Measurements from ENCODE around the gene SMIM14.
A peak's percentile ranks its signal among the peaks of the same experiment; 100 is the strongest.
"Not testable (repeated sequence)": the region's sequence is repeated elsewhere in the genome, so short reads cannot be mapped to it uniquely, and the experiment has no call there.

Gene SMIM14

DNA sequence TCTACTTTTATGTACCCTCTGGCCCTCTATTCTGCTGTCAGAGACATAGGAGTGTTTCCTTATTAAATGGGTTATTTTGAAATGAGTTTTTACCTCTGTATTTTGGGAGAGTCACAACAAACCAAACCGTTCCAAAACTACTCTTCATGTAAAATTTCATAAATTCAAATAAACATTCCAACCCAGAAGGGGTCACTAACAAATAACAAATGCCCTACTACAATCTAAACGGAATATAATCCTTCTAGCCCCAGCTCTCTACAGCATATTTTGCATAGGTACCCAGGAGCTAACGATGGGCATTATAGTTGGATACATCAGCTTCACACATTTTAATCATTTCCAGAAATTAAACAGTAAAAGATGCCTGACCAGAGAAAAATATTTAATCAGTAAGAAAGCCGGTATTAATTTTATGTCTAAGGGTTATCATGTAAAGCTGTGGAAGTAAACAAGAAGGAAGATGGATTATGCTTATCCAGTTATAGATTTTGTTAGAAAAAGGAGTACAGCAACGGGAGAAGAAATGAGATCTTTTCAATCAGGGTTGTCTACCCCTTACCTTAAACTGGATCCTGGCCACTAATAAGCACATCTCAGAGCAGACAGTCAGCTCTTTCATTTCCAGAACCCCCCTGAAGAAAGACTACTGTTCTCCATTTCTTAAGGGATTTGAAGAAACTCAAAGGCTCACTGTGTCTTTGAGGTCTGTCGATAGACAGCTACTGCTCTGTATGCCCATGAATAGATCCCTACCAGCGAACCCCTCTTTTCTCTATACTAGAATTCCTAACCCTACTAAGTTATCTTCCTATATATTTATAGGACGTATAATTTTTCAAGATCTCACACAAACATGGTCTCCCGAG, 112.6 kb downstream of the SMIM14 start:
- 29 to 41% methylated on average over 7 to 9 of the region's 9 CpGs for WGBS, 2 experiments
- no peaks in the 10 kb centered on the region for H3K27me3 ChIP-seq (ENCODE audit: control insufficient read depth, insufficient read depth, low read length, poor library complexity, severe bottlenecking)
- H3K27ac ChIP-seq (ENCODE audit: insufficient read depth, low read depth, low read length, poor library complexity, severe bottlenecking): peak overlapping the region; percentile 86
- H3K4me1 ChIP-seq (ENCODE audit: control insufficient read depth, insufficient read depth, low read length): no peaks in the 10 kb centered on the region
- H3K4me3 ChIP-seq (ENCODE audit: insufficient read depth, low read depth, low read length): peak overlapping the region; percentile 94
- H3K36me3 ChIP-seq (ENCODE audit: control insufficient read depth, insufficient read depth, low read length): peaks cover 11% of the 10 kb centered on the region
- peaks cover 2% of the 10 kb centered on the region for H3K9me3 ChIP-seq (ENCODE audit: control insufficient read depth, low read length)

DNA sequence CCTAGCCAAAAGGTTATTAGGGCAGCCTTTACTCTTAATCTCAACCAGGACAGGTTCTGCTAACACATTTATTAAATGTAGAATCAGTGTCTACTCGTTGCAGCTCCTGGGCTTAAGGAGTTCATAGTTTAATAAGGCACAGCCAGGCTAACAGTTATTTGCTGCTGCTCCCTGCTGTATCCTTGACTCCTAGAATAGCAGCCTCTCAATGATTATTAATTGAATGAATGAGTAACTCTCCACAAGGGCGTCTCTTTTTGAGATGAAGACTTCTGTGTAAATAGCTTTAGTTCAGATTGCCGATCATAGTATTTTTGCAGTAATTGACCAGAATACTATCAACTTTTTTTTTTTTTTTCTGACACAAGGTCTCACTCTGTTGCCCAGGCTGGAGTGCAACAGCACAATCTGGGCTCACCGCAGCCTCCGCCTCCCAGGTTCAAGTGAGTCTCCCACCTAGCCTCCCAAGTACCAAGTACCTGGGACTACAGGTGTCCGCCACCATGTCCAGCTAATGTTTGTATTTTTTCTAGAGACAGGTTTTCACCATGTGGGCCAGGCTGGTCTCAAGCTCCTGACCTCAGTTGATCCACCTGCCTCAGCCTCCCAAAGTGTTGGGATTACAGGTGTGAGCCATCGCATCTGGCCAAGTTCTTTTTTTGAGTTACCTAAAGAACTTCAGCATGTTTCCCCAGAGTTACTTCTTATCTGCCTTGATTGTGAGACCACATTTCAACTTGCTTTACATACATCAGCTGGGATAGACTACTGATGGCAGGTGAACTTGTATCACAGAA, 114.3 kb downstream of the SMIM14 start:
- Histone ChIP-seq H3K9me3 (ENCODE audit: control insufficient read depth, low read length) (no peaks in the 10 kb centered on the region), H3K4me1 (ENCODE audit: control insufficient read depth, insufficient read depth, low read length) (no peaks in the 10 kb centered on the region), H3K27ac (ENCODE audit: insufficient read depth, low read depth, low read length, poor library complexity, severe bottlenecking) (no peak overlapping the region), H3K27me3 (ENCODE audit: control insufficient read depth, insufficient read depth, low read length, poor library complexity, severe bottlenecking) (no peaks in the 10 kb centered on the region), H3K4me3 (ENCODE audit: insufficient read depth, low read depth, low read length) (no peak overlapping the region), H3K36me3 (ENCODE audit: control insufficient read depth, insufficient read depth, low read length) (peaks cover 6% of the 10 kb centered on the region)
- 82 to 84% methylated on average over 7 of the region's 7 CpGs for WGBS, 2 experiments

DNA sequence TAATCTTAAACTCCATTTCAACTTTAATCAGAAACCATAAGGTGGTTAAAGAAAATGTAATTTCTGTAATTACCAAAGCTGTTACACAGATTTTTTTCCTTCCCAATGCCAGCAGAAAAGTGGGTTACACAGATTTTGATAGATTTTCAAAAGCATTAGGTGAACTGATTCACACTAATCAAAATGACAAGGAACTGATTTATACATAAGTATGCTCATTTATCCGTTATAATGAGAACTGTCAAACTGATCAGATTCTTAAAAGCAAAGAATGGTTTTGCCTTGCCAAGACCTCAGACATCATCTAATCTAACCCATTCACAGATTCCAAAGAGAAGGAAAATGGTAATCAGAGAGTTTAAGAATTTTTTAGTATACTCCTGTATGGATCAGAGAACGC, 116.6 kb downstream of the SMIM14 start:
- H3K27ac ChIP-seq (ENCODE audit: insufficient read depth, low read depth, low read length, poor library complexity, severe bottlenecking): no peak overlapping the region
- 86 to 100% methylated on average over 1 to 2 of the region's 2 CpGs for WGBS, 2 experiments

DNA sequence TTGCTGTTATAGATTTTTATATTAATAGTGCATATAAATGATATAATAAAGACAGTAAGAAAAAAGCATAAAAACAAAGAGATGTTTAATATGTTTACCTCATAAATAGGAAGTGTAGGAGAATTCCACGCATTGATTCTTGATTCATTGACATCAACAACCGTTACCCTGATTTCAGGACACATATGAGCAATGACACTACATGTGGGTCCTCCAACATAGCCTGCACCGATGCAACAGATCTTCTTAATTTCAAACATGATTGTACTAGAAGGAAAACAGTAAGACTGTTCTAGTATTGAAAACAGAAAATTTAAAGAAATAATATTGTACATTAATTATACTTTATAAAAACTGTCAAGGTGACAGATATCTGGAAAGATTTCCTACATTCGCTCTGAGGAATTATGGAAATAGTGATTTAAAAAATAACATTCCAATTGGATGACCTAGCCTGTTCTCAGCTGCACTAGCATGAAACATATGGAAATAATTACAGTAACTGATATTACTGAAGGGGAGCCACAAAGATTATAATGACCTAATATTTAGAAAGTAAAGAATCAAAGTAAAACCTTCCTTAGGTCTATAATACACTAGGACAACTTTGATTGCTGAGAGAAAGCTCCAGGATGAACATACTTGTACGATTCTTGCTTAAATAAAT, 117.3 kb downstream of the SMIM14 start:
- no peak overlapping the region for H3K27ac ChIP-seq (ENCODE audit: insufficient read depth, low read depth, low read length, poor library complexity, severe bottlenecking)
- H3K9me3 ChIP-seq (ENCODE audit: control insufficient read depth, low read length): no peaks in the 10 kb centered on the region
- H3K27me3 ChIP-seq (ENCODE audit: control insufficient read depth, insufficient read depth, low read length, poor library complexity, severe bottlenecking): no peaks in the 10 kb centered on the region
- no peak overlapping the region for H3K4me3 ChIP-seq (ENCODE audit: insufficient read depth, low read depth, low read length)
- peaks cover 15% of the 10 kb centered on the region for H3K36me3 ChIP-seq (ENCODE audit: control insufficient read depth, insufficient read depth, low read length)
- no peaks in the 10 kb centered on the region for H3K4me1 ChIP-seq (ENCODE audit: control insufficient read depth, insufficient read depth, low read length)
- WGBS, 2 experiments: 96 to 98% methylated on average over 4 to 5 of the region's 5 CpGs

More for the DNA sequence above, 116.6 kb downstream of the SMIM14 start:
- Histone ChIP-seq H3K4me1 (ENCODE audit: control insufficient read depth, insufficient read depth, low read length) (no peaks in the 10 kb centered on the region), H3K4me3 (ENCODE audit: insufficient read depth, low read depth, low read length) (no peak overlapping the region), H3K27me3 (ENCODE audit: control insufficient read depth, insufficient read depth, low read length, poor library complexity, severe bottlenecking) (no peaks in the 10 kb centered on the region), H3K36me3 (ENCODE audit: control insufficient read depth, insufficient read depth, low read length) (peaks cover 15% of the 10 kb centered on the region), H3K9me3 (ENCODE audit: control insufficient read depth, low read length) (no peaks in the 10 kb centered on the region)

DNA sequence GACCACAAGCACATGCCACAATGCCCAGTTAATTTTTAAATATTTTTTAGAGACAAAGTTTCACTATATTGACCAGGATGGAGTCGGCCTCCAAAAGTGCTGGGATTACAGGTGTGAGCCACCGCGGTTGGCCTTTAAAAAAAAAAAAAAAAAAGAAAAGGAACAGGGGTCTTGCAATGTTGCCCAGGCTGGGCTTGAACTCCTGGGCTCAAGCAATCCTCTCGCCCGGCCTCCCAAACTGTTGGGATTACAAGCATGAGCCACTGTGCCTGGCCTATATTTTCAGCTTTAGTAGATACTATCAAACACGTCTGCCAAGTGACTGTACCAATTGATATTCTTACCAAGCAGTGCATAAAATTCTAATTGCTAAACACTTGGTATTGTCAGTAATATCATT, 120.2 kb downstream of the SMIM14 start:
- Histone ChIP-seq H3K27ac (ENCODE audit: insufficient read depth, low read depth, low read length, poor library complexity, severe bottlenecking) (no peak overlapping the region), H3K9me3 (ENCODE audit: control insufficient read depth, low read length) (no peaks in the 10 kb centered on the region), H3K27me3 (ENCODE audit: control insufficient read depth, insufficient read depth, low read length, poor library complexity, severe bottlenecking) (no peaks in the 10 kb centered on the region), H3K36me3 (ENCODE audit: control insufficient read depth, insufficient read depth, low read length) (peaks cover 20% of the 10 kb centered on the region), H3K4me3 (ENCODE audit: insufficient read depth, low read depth, low read length) (no peak overlapping the region), H3K4me1 (ENCODE audit: control insufficient read depth, insufficient read depth, low read length) (no peaks in the 10 kb centered on the region)
- WGBS, 2 experiments: 94 to 96% methylated on average over 6 of the region's 6 CpGs

DNA sequence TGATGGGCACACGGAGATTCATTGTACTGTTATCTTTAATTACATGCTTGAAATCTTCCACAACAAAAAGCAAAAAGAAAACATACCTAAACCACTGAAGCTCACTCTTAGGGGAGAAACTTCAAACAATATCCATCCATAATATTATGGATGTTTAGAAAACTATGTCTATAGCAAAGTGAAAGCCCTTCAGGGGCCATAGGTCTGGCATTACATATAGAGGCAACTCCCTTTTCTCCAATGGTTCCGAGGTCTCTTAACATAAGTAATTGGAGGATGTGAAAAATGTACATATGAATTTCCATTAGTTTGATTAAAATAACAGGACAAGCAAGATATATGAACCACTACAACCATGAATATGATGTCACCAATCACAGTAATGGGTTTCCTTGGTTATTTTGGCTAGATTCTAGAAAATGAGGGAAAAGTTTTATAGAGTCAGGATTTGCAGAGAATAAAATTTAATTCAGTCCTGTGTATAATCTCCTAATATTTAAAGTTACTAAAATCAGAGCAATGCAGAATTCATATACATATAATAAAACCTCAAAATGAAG, 122.2 kb downstream of the SMIM14 start:
- Histone ChIP-seq H3K9me3 (ENCODE audit: control insufficient read depth, low read length) (no peaks in the 10 kb centered on the region), H3K27me3 (ENCODE audit: control insufficient read depth, insufficient read depth, low read length, poor library complexity, severe bottlenecking) (no peaks in the 10 kb centered on the region), H3K4me1 (ENCODE audit: control insufficient read depth, insufficient read depth, low read length) (no peaks in the 10 kb centered on the region), H3K27ac (ENCODE audit: insufficient read depth, low read depth, low read length, poor library complexity, severe bottlenecking) (no peak overlapping the region), H3K4me3 (ENCODE audit: insufficient read depth, low read depth, low read length) (no peak overlapping the region), H3K36me3 (ENCODE audit: control insufficient read depth, insufficient read depth, low read length) (peaks cover 29% of the 10 kb centered on the region)
- 80 to 100% methylated on average over 1 of the region's 2 CpGs for WGBS, 2 experiments

DNA sequence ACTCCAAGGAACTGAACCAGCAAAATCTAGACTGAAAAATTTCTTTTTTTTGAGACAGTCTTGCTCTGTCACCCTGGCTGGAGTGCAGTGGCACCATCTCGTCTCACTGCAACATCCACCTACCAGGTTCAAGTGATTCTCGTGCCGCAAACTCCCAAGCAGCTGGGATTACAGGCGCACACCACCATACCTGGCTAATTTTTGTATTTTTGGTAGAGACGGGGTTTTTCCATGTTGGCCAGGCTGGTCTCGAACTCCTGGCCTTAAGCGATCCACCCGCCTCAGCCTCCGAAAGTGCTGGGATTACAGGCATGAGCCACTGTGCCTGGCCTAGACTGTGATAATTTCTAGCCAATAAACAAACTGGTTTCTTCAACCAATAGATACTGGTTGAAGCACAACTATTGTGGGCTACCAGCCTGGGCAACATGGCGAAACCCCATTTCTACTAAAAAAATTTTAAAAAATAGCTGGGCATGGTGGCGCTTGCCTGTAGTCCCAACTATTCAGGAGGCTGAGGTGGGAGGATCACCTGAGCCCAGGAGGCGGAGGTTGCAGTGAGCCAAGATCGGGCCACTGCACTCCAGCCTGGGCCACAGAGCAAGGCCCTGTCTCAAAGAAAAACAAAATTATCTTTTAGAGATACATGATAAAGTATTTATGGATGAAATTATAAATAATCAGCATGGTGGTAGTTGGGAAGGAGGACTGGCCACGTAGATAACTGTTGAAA, 122.8 kb downstream of the SMIM14 start:
- not testable (repeated sequence) for H3K4me3 ChIP-seq (ENCODE audit: insufficient read depth, low read depth, low read length); H3K27ac ChIP-seq (ENCODE audit: insufficient read depth, low read depth, low read length, poor library complexity, severe bottlenecking); H3K4me1 ChIP-seq (ENCODE audit: control insufficient read depth, insufficient read depth, low read length); H3K27me3 ChIP-seq (ENCODE audit: control insufficient read depth, insufficient read depth, low read length, poor library complexity, severe bottlenecking); H3K9me3 ChIP-seq (ENCODE audit: control insufficient read depth, low read length)
- H3K36me3 ChIP-seq (ENCODE audit: control insufficient read depth, insufficient read depth, low read length): peaks cover 29% of the 10 kb centered on the region
- 92 to 95% methylated on average over 14 of the region's 14 CpGs for whole genome bisulfite sequencing, 2 experiments

DNA sequence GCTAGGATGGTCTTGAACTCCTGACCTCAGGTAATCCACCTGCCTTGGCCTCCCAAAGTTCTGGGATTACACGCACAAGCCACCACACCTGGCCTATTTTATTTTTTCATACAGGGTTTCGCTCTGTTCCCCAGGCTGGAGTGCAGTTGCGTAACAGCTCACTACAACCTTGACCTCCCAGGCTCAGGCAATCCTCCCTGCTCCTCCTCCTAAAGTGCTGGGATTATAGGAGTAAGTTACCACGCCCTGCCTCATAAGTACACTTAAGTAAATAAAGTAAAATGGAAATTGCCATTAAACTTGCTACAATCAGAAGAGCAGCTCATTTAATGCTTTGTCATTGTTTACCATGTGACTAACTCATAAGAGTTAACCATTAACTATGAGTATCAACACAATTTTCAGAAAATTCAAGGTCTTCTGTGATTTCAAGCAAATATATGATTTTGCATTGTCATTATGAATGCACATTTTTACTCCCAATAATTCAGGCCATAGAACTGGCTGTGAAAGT, 123.7 kb downstream of the SMIM14 start:
- 90 to 98% methylated on average over 3 to 4 of the region's 4 CpGs for WGBS, 2 experiments

DNA sequence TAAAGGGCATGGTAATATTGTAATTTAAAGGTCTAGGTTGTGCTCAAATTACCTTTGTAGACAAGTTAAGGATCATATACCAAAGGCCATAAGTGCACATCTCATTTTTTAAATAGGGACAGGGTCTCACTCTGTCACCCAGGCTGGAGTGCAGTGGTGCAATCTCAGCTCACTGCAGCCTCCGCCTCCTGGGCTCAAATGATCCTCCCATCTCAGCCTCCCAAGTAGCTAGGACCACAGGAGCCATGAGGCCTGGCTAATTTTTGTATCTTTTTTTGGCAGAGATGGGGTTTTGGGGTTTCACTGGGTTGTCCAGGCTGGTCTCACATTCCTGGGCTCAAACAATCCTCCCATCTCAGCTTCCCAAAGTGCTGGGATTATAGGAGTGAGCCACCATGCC, 124.4 kb downstream of the SMIM14 start:
- not testable (repeated sequence) for H3K27me3 ChIP-seq (ENCODE audit: control insufficient read depth, insufficient read depth, low read length, poor library complexity, severe bottlenecking); H3K27ac ChIP-seq (ENCODE audit: insufficient read depth, low read depth, low read length, poor library complexity, severe bottlenecking); H3K4me1 ChIP-seq (ENCODE audit: control insufficient read depth, insufficient read depth, low read length); H3K9me3 ChIP-seq (ENCODE audit: control insufficient read depth, low read length); H3K4me3 ChIP-seq (ENCODE audit: insufficient read depth, low read depth, low read length)
- H3K36me3 ChIP-seq (ENCODE audit: control insufficient read depth, insufficient read depth, low read length): peaks cover 37% of the 10 kb centered on the region
- WGBS, 2 experiments: 93 to 95% methylated on average over 1 of the region's 1 CpG

More for the DNA sequence above, 123.7 kb downstream of the SMIM14 start:
- Histone ChIP-seq H3K4me1 (ENCODE audit: control insufficient read depth, insufficient read depth, low read length) (no peaks in the 10 kb centered on the region), H3K27ac (ENCODE audit: insufficient read depth, low read depth, low read length, poor library complexity, severe bottlenecking) (no peak overlapping the region), H3K27me3 (ENCODE audit: control insufficient read depth, insufficient read depth, low read length, poor library complexity, severe bottlenecking) (no peaks in the 10 kb centered on the region), H3K36me3 (ENCODE audit: control insufficient read depth, insufficient read depth, low read length) (peaks cover 34% of the 10 kb centered on the region), H3K4me3 (ENCODE audit: insufficient read depth, low read depth, low read length) (no peak overlapping the region), H3K9me3 (ENCODE audit: control insufficient read depth, low read length) (no peaks in the 10 kb centered on the region)
